SK-N-SH (cell line): Measurements from ENCODE around the gene AIFM3. TPM values are rescaled to one million over a fixed set of nuclear protein-coding genes. Genes with fewer than 3 reads are reported as not detected.
A peak's percentile ranks its signal among the peaks of the same experiment; 100 is the strongest.

ENCODE experiments used
- CTCF ChIA-PET: fragments of 300-600, 350-600 bp; formaldehyde crosslinking; extraction: SDS; loops from one replicate; lab custom pipeline; 2021; lab: Yijun Ruan, JAX
- POLR2A ChIA-PET: fragments of 350-600 bp; sonication (Branson Sonifier 250); formaldehyde crosslinking; extraction: SDS; loops from one replicate; lab custom pipeline; 2020; ENCODE audit warnings: antibody characterized with exemption, inconsistent platforms; lab: Yijun Ruan, JAX
- DNase-seq: peaks from one replicate; pipeline ENCODE4 v3.0.0; 2012
- H2AFZ ChIP-seq: fragments of 200-600 bp; sonication (generic); 2 replicates; pipeline ENCODE4 v1.8.1; 2016; ENCODE audit warnings: antibody characterized with exemption, mild to moderate bottlenecking, low read depth
- H3F3A ChIP-seq: fragments of 200-600 bp; sonication (generic); replicated peaks from 2 replicates; pipeline ENCODE3; 2016; ENCODE audit warnings: antibody characterized with exemption, mild to moderate bottlenecking; ENCODE audit not compliant: insufficient read depth
- H3K27ac ChIP-seq, 2 experiments: fragments of 200-500 bp in 1 of 2; fragments of 200-600 bp in 1 of 2; sonication (Bioruptor generic) in 1 of 2; sonication (generic), shearing (Covaris generic) in 1 of 2; 2 replicates each; pipeline versions ENCODE4 v1.5.1 to v1.6.1; 2014 to 2016; ENCODE audit warnings: low read depth in 2 of 2, inconsistent platforms in 1 of 2, low read length in 1 of 2, mild to moderate bottlenecking in 1 of 2, mixed read lengths in 1 of 2
- H3K27me3 ChIP-seq: fragments of 200-600 bp; sonication (generic), shearing (Covaris generic); 2 replicates; pipeline ENCODE4 v1.6.1; 2016; ENCODE audit warnings: mixed run types; ENCODE audit not compliant: insufficient read depth
- H3K36me3 ChIP-seq, 2 experiments: fragments of 200-500 bp in 1 of 2; fragments of 200-600 bp in 1 of 2; sonication (Bioruptor generic) in 1 of 2; sonication (generic) in 1 of 2; replicated peaks in 1 of 2; 2 replicates each; pipeline versions ENCODE3 to v1.5.1; 2014 to 2016; ENCODE audit warnings: low read length in 1 of 2, mild to moderate bottlenecking in 1 of 2; ENCODE audit not compliant: insufficient read depth in 2 of 2, control insufficient read depth in 1 of 2
- H3K4me1 ChIP-seq, 2 experiments: fragments of 200-500 bp in 1 of 2; fragments of 200-600 bp in 1 of 2; sonication (Bioruptor generic) in 1 of 2; sonication (generic), shearing (Covaris generic) in 1 of 2; 2 replicates each; pipeline versions ENCODE4 v1.5.1 to v1.6.1; 2014 to 2016; ENCODE audit warnings: low read depth in 1 of 2, low read length in 1 of 2, mixed run types in 1 of 2; ENCODE audit not compliant: insufficient read depth in 2 of 2, control insufficient read depth in 1 of 2
- H3K4me2 ChIP-seq: fragments of 200-600 bp; sonication (generic), shearing (Covaris generic); 2 replicates; pipeline ENCODE4 v1.6.1; 2017; ENCODE audit warnings: mixed run types
- H3K4me3 ChIP-seq, 2 experiments: fragments of 200-500 bp in 1 of 2; fragments of 200-600 bp in 1 of 2; sonication (Bioruptor generic) in 1 of 2; sonication (generic), shearing (Covaris generic) in 1 of 2; 2 replicates each; pipeline versions ENCODE4 v1.5.1 to v1.8.1; 2014 to 2016; ENCODE audit warnings: low read depth in 2 of 2, inconsistent platforms in 1 of 2, low read length in 1 of 2, mild to moderate bottlenecking in 1 of 2, mixed read lengths in 1 of 2, moderate library complexity in 1 of 2
- H3K79me2 ChIP-seq: fragments of 200-600 bp; sonication (generic); 2 replicates; pipeline ENCODE4 v1.8.1; 2017; ENCODE audit warnings: mild to moderate bottlenecking; ENCODE audit not compliant: insufficient read depth
- H3K9ac ChIP-seq: fragments of 200-600 bp; sonication (generic); 2 replicates; pipeline ENCODE4 v1.6.1; 2017; ENCODE audit warnings: mixed run types
- H3K9me2 ChIP-seq: fragments of 200-600 bp; sonication (generic); 2 replicates; pipeline ENCODE4 v1.6.1; 2017; ENCODE audit warnings: mixed run types
- H3K9me3 ChIP-seq: fragments of 200-600 bp; sonication (generic); 2 replicates; pipeline ENCODE4 v1.6.1; 2017; ENCODE audit warnings: mixed run types, mild to moderate bottlenecking, moderate library complexity
- H4K20me1 ChIP-seq: fragments of 200-600 bp; sonication (generic); 2 replicates; pipeline ENCODE4 v1.6.1; 2017; ENCODE audit warnings: mild to moderate bottlenecking, mixed run types; ENCODE audit not compliant: insufficient read depth
- CHD2 ChIP-seq: fragments of 150-350 bp; IDR thresholded peaks from 2 replicates; pipeline ENCODE4 v1.6.1; 2018; ENCODE audit warnings: low read length; ENCODE audit not compliant: partially characterized antibody
- ELF1 ChIP-seq: IDR thresholded peaks from 2 replicates; pipeline ENCODE4 v1.4.0; 2012
- JUND ChIP-seq: IDR thresholded peaks from 2 replicates; pipeline ENCODE4 v1.4.0; 2012
- NFIC ChIP-seq: IDR thresholded peaks from 2 replicates; pipeline ENCODE4 v1.4.0; 2012; ENCODE audit warnings: borderline replicate concordance
- PBX3 ChIP-seq: IDR thresholded peaks from 2 replicates; pipeline ENCODE4; 2012
- REST ChIP-seq: IDR thresholded peaks from 2 replicates; pipeline ENCODE4 v1.6.1; 2012; ENCODE audit warnings: mild to moderate bottlenecking, low read depth, low read length, moderate library complexity
- RXRA ChIP-seq: IDR thresholded peaks from 2 replicates; pipeline ENCODE4 v1.4.0; 2012; ENCODE audit warnings: low read depth, mild to moderate bottlenecking, borderline replicate concordance
- TAF1 ChIP-seq: IDR thresholded peaks from 2 replicates; pipeline ENCODE4 v1.6.1; 2012; ENCODE audit warnings: low read depth, mild to moderate bottlenecking, low read length, moderate library complexity, borderline replicate concordance
- TCF12 ChIP-seq: IDR thresholded peaks from 2 replicates; pipeline ENCODE4 v1.4.0; 2012
- YY1 ChIP-seq: IDR thresholded peaks from 2 replicates; pipeline ENCODE4 v1.4.0; 2012; ENCODE audit warnings: low read depth, mild to moderate bottlenecking
- ZBTB33 ChIP-seq: IDR thresholded peaks from 2 replicates; pipeline ENCODE4 v1.4.0; 2012; ENCODE audit warnings: low read depth, borderline replicate concordance
- WGBS: methylation state at CpG from one replicate; pipeline ENCODE4 v1.1.6; 2017; ENCODE audit warnings: low lambda C conversion rate; 5-methylcytosine and 5-hydroxymethylcytosine counted together
- polyA plus RNA-seq, 3 experiments: library from polyadenylated mRNA; depleted of rRNA; stranded (reverse); fragments of >200 nt; gene quantifications; 2 replicates each; pipeline ENCODE4 v1.2.3, GENCODE V29; 2012

The AIFM3 gene
- polyA plus RNA-seq, 1 of the 3 experiments (the other 2 are of a cell fraction) = 1.7 TPM

DNA sequence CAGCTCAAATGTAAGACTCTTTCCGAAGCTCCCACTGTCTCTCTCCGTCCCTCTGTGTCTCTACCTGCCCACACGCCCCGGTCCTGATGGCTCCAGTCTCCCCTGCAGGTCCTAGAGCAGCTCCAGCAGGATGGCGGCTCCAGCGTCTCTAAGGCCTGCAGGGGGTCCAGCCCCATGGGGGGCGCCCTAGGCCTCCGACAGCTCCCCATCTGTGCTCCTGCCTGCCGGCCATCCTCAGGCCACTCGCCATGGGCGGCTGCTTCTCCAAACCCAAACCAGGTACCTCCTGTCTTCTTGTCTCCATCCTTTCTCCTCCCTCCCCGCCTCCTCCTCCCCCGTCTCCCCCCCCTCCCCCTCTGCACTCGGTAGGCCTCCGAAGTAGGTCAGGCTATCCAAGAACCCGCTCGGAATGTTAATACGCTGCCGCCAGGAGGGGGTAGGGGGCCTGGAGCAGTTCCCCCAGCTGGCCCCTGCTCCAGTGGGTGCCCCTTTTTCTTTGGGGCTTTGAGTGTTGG is 699 bp downstream of the AIFM3 start:
- ChIA-PET CTCF (interaction anchor here (0.9 to 2.5 kb wide), 5 partner anchors 11 to 134 kb away, joined by 3 to 11 read pairs (median 6); partner anchors contain the start of gene LZTR1), POLR2A (interaction anchor here (1.0 kb wide), 1 partner anchor 46 kb away, joined by 3 read pairs; no protein-coding TSS in a partner anchor)
- Histone ChIP-seq H4K20me1 (no peaks in the 10 kb centered on the region), H3K9ac (no peak overlapping the region), H3F3A (no peaks in the 10 kb centered on the region), H3K4me3 (no peak overlapping the region), H3K79me2 (no peaks in the 10 kb centered on the region), H3K36me3 (no peaks in the 10 kb centered on the region), H3K9me2 (no peaks in the 10 kb centered on the region), H3K4me2 (no peak overlapping the region), H3K27ac (no peak overlapping the region), H3K4me1 (peaks cover 0 to 24% of the 10 kb centered on the region in 2 experiments; a peak in 1 of 4 replicates), H3K9me3 (no peaks in the 10 kb centered on the region), H3K27me3 (no peaks in the 10 kb centered on the region), H2AFZ (no peak overlapping the region)
- TF ChIP-seq NFIC = no peak
- TF ChIP-seq JUND = no peak
- TF ChIP-seq REST = no peak
- no peak for TF ChIP-seq TCF12
- TF ChIP-seq TAF1 = no peak
- no peak for TF ChIP-seq YY1
- TF ChIP-seq PBX3 = no peak
- no peak for TF ChIP-seq CHD2
- TF ChIP-seq ZBTB33 = no peak
- TF ChIP-seq ELF1 = no peak
- TF ChIP-seq RXRA = no peak
- 71% methylated on average over 17 of the region's 19 CpGs for WGBS
- DNase-seq = peak; percentile 47
